Measurements from ENCODE around the gene NIN.

NIN gene

DNA sequence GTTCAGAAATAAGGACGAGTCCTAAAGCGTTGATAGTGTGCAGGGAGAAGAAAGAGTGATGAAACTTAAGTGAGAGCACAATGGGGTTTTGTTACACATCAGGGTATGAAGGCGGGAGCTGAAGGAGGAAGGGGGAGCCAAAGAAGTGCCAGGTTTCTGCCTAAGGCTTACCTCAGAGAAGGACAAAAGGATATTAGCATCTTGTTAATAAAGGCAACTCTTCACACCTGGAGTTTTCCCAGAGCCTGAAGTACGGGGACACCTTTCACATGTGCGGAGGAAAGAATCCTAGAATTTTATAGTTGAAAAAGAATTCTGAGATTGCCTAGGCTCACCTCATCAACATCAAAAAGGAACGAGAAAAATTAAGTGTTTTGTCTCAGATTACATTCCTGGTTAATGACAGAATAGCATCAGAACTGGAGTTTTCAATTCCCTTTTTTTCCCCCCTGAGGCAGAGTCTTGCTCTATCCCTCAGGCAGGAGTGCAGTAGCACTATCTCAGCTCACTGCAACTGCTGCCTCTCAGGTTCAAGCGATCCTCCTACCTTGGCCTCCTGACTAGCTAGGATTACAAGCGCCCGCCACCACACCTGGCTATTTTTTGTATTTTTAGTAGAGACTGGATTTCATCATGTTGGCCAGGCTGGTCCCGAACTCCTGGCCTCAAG is 160.6 kb downstream of the NIN start:
- FAIRE-seq (no peak), DNase-seq (ENCODE audit: insufficient read length, low spot score) (no peak)
